HG02610 (cell line): Measurements from ENCODE around the gene TBX10.
"Not testable (repeated sequence)": the region's sequence is repeated elsewhere in the genome, so short reads cannot be mapped to it uniquely, and the experiment has no call there.

ENCODE experiments used
- ATAC-seq: cut with Tn5 transposase; IDR thresholded peaks from one replicate; pipeline ENCODE4 v1.9.1; 2021; ENCODE audit warnings: mild to moderate bottlenecking, moderate library complexity; ENCODE audit not compliant: unreplicated experiment

Gene TBX10

DNA sequence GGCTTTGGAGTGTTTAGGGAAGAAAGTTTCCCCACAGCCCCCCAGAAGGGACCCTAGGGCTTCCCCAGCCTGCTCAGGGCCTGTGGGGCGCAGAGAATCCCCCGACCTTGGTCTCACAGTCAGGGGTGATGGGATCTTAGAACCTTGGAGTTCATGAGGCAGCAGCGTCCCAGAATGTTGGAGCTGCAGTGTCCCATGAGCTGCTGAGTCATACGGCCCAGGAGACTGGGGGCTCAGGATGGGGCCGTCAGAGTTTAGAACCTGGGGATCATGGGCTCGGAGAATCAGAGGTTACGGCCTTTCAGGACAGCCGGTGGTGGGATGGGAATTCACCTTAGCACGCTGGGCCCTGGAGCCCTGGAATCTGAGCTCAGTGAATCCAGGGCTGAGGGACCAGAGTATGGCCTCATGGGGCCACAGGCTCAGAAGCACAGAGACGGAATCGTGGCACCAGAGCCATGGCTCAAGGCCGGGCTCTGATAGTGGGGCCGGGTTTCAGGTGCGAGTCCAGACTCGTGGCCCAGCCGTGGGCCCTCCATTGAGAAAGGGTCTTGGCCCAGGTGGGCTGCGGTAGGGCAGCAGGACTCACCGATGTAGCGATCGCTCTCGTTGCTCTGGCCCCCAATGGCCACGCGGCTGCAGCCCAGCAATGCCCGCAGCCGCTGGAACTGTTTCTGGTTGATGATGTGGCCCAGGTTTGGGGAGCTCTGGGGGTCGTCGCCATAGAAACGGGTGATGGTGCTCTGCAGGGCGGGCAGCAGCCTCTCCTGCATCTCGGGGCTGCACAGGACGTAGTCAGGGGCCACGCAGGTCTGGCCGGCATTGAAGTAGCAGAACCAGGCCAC is 25.4 kb upstream of the TBX10 start:
- no peak for ATAC-seq

DNA sequence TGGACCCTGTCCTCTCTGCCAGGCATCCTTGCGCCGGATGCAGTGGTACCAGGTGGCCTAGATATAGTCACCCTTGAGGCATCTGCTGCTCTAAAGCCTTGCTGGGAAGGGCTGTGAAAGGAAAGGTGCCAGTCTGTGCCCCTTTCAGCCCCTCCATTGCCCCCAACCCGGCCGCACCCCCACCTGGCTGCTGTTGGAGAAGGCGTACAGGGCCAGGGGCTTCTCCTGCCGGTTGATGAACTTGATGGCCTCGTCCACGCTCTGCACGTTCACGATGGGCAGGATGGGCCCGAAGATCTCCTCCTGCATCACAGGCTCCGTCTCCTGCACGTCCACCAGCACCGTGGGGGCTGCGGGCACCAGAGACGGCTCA is 24.6 kb upstream of the TBX10 start:
- ATAC-seq = no peak

DNA sequence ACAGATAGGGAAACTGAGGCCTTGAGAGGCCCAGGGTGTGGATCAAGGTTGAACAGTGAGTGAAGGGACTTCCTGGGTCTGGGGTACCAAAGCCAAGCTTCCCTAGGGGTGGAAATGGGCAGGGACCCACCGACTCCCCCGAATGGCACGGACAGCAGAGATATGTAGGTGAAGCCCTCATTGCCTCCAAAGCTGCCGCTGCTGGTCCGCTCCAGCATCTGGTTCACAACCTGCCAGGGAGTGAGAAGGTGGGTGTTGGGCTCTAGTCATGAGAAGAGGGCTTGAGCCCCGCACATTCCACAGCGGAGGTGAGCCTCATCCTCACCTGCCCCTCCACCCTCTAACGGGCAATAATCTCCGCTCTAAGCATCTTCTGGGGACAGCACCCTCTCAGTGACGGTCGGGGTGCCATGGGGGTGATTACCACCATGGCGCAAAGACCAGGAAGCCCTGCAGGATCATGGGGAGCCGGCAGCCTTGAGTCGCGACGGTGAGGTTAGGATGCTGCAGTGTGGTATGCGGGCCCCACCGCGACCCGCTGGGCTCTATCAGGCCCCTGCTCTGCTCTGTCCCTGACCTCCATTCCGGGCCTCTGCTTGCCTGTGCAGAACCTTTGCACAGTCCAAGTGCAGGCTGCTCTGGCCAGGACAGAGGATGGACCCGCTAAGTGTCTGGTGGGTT is 24.1 kb upstream of the TBX10 start:
- no peak for ATAC-seq

DNA sequence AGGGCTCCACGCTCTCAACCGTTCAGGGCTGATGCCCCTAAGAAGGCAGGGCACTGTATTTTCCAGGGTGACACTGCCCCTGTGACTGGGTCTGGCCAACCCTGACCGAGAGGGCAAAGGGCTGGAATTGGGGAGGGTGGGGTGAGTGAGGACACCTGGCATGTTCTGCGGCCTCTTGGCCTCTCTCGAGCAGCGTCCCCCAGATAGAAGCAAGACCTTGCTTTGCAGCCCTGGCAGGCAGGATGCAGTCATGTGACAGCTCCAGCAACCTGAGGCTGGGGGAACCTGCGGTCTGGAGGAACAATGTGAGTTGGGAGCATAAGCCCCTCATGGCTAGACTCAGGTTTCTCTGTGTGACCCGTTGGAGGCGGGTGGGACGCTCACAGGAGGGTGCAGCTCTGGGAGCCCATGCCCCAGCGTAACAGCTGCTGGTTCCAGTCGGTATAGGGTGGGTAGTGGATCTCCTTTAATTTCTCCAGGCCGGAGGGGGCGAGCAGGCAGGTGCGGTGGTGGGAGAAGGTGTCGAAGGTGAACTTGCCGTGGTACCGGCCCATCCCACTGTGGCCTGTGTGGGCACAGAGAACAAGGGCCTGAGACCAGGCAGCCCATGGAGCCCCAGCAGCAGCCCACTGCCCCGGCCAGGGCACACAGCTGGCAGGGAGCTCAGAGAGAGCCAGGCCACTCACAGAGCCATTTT is 23.4 kb upstream of the TBX10 start:
- ATAC-seq = no peak

GRCh38 chr11:67662142-67662834 is 22.7 kb upstream of the TBX10 start:
- no peak for ATAC-seq

DNA sequence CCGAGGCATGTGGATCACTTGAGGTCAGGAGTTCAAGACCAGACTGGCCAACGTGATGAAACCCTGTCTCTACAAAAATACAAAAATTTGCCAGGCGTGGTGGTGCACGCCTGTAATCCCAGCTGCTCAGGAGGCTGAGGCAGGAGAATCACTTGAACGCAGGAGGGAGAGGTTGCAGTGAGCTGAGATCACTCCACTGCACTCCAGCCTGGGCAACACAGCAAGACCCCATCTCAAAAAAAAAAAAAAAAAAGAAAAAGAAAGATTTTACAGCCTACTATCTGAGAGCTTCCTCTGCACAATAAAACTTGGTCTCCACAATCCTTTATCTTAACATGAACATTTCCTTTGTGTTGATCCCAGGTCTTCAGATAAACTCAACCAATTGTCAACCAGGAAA is 21.2 kb upstream of the TBX10 start:
- ATAC-seq = not testable (repeated sequence)

- not testable (repeated sequence) for ATAC-seq
Measured at GRCh38 chr11:67659651-67660165, 20.1 kb upstream of the TBX10 start.

- no peak for ATAC-seq
Measured at GRCh38 chr11:67657300-67657699, 17.7 kb upstream of the TBX10 start.

DNA sequence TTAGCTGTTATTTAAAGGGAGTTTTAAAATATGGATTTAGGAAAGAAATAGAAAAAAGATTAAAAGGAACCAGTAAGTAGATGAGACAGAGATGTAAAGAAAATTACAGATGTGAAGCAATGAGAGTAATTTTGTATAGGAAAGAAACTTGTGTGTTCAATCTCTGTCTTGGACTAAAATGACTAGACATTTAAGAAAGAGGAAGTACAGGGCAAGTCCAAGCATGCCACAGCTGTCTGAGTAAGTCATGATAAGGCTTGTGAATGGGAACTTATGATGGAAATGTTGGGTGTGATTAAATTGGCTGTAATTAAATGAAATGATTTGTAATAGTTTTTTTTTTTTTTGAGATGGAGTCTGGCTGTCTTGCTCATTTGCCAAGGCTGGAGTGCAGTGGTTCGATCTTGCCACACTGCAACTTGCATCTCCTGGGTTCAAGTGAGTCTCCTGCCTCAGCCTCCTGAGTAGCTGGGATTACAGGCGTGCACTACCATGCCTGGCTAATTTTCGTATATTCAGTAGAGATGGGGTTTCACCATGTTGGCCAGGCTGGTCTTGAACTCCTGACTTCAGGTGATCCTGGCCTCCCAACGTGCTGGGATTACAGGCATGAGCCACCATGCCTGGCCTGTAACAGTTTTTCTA is 16.8 kb upstream of the TBX10 start:
- no peak for ATAC-seq

DNA sequence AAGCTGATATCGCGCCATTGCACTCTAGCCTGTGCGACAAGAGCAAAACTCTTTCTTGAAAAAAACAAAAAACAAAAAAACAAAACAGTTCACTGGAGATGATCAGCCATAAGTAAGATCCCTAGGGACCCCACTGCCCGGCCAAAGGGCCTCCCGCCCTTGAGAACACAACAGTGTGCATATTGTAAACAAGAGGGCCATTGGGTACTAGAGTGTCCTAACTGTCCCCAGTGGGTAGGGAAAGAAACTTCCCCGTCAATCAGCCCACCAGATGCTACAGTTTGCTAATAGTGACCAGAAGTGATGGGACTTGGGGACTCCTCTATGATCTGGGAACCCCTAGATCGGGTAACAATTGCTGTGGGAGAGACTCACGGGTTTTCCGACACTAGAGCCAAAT is 14.7 kb upstream of the TBX10 start:
- ATAC-seq = no peak

DNA sequence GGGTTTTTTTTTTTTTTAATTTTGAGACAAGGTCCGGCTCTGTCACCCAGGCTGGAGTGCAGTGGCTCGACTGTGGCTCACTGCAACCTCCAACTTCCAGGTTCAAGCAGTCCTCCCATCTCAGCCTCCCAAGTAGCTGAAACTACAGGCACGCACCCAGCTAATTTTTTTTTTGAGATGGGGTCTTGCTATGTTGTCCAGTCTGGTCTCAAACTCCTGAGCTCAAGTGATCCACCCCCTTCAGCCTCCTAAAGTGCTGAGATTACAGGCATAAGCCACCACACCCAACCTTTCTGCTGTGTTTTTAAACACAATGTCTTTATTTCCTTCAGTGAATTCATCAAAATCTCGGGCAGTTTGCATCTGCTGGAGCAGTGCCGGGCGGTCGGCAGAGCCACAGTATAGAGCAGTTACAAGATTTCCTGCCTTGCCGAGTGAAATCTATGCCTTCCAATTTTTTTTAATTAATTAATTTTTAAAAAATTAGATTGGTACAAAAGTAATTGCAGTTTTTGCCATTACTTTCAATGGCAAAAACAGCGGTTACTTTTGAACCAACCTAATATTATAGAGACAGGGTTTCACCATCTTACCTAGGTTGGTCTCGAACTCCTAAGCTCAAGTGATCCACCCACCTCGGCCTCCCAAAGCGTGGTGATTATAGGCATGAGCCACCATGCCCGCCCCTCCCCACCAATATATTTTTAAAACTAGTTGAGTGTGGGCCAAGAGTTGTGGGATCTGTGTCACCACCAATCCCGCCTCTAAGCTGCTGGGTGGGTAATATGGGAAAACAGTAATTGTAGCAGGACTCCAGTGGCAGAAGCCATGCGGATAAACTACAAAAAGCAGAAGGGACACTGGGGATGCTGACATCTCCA is 13.6 kb upstream of the TBX10 start:
- ATAC-seq = no peak

DNA sequence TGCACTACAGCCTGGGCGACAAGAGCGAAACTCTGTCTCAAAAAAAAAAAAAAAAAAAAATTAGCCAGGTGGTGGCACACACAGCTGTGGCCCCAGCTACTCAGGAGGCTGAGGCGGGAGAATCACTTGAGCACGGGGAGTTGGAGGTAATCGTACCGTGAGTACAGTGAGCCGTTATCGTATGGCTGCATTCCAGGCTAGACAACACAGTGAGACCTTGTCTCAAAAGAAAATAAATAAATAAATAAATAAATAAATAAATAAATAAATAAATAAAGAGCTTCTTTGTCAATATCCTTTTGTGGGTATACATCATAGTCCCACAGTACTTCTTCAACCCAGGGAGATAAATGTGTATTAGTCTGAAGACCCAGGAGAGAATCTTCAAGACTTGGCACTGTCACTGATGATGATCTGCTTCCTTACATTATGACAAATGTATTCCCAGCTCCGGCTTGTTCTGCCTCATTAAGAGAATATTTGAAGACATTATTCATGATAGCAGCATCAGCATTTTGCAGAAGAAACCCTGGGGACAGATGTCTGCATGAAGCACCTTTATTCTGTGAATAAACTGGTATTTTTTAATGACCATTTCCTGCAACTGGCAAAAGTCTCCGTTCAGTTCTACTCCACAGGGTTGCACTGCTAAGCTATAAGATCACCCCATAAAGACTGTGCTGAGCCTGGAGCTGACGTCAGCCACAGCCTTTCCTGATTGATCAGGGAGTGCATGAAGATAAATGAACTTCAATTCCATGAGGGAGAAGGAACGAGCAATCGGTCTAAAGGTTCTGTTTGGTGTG is 12.6 kb upstream of the TBX10 start:
- ATAC-seq = no peak

DNA sequence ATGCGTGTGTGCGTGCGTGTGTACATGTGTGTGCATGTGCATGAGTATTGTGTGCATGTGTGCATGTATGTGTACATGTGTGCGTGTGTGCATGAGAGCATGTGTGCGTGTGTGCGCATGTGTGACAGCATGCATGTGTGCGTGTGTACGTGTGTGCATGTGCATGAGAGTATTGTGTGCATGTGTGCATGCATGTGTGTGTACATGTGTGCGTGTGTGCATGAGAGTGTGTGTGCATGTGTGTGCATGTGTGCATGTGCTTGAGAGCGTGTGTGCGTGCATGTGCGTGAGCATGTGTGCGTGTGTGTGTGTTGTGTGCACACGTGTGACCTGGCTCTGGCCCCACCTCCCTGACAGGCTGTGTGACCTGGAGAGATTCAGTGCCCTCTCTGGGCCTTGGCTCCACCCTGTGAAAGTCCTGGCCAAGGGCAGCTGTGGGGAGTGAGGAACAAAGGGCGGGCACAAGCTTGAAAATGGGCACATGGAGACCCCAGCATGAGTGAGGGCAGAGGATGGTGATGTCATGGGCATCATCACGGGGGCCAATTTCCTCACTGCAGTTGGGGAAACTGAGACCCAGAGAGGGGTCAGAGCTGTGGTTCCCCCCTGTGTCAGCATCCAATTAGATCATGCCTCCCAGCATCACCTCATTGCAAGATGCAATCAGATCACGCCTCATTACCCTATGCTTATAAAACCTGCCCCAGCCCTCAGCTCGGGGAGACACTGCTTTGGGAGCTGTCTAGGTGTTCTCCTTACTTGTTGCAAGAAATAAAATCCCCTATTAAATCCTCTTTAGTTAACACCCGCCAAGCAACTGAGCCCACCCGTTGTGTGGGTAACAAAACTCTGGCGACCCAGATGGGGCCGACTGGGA is 10.3 kb upstream of the TBX10 start:
- no peak for ATAC-seq

DNA sequence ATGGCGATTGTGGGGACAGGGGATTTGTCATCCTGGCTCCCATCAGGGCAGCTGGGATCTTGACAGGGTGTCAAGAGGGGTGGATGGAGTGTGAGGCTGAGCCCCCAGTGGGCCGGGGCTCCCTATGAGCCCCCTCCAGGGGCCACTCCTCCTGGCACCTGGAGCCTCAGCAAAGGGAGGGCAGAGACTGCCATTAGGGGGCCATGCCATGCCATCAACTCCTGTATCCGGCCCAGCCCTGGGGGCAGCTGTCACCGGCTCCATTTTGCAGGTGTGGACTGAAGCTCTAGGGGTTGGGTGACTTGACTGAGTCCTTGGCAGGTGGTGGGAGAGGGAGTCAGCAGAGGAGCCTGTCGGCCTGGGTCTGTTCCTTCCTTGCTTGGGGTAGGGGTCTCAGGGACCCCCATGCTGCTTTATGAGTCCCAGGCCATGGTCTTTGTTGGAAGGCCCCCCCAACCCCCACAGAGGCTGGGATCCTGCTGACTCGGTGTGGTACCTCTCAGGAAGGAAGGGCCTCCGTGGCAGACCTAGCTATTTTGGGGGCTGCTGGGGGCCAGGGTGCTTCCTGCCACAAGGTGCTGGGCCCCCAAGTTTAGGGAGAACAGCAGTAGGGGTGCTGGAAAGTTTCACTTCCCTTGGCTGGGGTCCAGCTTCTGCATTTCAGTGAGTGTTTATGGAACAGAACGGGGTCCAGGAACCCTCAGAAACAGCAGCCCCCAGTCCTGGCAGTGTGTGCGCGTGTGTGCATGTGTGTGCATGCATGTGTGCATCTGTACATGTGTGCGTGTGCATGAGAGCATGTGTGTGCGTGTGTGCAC is 9.4 kb upstream of the TBX10 start:
- no peak for ATAC-seq

- no peak for ATAC-seq
Measured at GRCh38 chr11:67648140-67648795, 8.7 kb upstream of the TBX10 start.

- no peak for ATAC-seq
Measured at GRCh38 chr11:67647471-67647870, 7.9 kb upstream of the TBX10 start.
